Embryonic facial prominence (tissue), 1 donor: ENCODE data around the gene FOXA3.

Experiments used
- DNase-seq: peaks from one replicate; pipeline ENCODE4 v3.0.0-alpha.2; 2016; ENCODE audit errors: extremely low spot score

The FOXA3 gene

DNA sequence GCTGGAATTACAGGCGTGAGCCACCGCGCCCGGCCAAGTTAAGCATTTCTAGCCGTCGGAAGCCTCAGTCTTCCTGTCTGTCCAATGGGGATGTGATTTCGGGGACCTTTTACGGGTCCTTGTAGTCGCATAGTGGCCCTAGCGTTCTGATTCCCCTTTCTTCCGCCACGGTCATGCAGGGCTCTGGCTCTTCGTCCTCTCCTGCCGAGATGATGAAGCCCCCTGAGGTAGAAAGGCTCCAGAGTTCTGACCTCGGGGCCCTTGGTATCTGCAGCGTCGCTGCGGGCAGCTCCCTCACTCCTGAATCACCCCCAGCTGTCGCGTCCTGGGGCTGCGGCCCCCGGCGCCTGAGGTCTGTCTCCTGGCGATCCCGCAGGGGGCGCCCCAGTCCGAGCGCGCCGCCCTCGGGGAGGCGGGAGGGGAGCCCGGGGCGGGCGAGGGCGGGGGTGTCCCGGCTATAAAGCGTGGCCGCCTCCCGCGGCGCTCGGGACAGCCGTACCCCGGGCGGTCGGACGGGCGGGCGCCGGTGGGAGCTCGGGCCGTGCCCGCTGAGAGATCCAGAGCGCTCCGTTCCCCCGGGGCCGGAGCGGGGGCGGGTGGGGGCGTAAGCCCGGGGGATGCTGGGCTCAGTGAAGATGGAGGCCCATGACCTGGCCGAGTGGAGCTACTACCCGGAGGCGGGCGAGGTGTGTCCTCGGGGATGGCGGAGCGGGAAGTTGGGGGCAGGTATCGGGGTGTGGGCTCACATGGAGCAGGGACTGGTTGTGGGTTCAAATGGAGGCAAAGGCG is at the start of gene FOXA3:
FOXA3 (plus strand) TSS at position 487 of the 789 bp plus-strand sequence; CDS start at position 618, 131 bp downstream.
- no peak for DNase-seq

DNA sequence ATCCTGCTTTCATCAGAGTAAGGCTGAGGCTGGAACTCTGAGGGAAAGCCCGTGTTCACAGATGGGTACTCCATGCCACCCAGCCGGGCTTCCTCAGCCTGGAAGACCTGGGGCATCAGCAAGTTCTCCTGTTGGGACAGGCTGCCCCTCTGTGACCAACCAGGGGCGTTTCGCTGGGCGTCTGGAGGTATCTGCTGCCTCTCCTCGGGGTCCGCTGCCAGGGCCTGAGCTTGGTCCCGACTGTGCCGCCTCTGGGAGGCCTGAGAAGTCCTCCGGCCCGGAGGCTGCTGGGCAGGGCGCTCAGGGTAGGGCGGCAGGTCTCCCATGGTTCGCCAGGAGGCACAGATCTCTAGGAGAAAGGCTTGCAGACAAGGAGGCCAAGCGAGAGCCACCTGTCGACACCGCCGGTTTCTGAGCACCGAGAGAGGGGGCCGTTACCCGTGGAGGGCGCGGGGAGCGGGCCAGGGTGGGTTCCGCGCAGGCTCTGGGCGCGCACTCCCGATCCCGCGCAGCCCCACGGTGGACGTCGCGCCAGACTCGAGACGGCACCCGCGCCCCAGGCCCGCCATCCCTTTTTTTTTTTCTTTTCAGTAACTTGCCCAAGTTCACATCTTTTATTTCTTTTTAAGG is 49.2 kb upstream of the FOXA3 start, which contains the start of gene RSPH6A:
RSPH6A (minus strand) TSS at position 458 of the 630 bp plus-strand sequence; CDS start at position 326, 132 bp downstream.
- DNase-seq, result no peak

DNA sequence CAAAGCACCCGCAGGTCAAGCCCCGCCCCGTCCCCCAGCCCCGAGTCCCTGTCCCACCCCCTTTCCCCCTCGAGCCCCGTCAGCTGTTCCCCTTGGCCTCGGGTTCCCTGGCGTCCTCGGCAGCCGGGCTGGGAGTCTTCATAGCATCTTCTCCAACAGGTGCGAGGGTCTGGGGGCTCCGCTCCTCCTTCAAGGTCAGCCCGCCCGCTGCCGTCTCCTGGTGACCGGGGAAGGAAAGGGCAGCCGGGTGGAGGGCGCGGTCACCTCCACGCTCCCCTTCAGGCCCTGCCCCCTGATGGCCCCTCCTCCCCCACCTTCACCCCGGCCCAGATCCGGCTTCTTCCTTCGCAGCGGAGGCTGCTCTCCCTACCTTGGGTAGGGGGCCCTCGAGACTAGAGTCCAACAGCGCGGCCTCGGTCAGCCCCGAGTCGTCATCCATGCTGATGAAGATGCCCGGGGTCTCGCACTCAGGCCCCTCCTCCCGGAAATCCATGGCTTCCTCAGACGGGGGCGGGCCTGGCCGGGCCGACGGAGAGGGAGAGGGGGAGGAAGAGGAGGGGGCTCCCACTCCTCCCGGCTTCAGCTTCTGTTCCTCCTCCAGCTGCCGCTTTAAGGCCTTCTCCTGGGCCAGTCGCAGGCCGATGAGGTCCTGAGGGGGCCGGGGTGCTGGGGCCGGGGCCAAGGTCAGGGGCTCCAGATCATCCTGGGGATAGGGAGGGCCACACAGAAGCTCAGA is 48.5 kb upstream of the FOXA3 start:
- peak; percentile 30 for DNase-seq

DNA sequence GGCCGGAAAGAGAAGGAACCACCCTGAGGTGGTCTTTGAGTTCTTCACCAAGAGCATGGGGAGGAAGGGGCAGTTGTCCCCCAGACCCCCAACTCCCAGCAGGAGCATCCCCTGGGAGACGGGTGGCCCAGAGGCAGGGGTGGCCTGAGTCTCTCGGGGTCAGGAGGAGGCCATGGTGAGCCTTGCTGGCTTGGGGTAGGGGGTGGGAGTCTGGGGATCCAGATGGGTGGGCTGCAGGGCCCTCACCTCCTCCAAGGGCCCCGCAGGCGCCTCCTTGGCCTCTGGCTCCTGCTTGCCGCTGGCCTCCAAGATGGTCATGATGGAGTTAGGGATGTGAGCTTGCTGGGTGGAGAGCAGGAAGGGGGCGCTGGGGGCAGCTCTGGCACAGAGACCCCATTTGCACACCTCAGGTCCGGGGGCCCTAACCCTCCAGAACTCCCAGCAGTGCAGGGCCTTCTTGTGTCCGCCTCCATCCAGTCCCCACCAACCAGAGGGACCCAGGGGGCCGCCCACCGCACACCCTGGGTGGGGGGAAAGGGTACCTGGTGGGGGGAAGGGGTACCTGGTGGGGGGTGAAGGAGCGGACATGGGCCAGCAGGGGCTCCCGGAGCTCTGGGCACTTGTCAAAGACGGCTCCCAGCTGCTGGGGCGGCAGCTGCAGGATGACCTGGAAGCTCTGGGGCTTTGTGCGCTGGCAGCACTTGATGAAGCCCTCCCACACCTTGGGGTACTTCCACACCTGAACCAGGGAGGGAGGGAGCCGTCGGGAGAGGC is 47.7 kb upstream of the FOXA3 start:
- no peak for DNase-seq

DNA sequence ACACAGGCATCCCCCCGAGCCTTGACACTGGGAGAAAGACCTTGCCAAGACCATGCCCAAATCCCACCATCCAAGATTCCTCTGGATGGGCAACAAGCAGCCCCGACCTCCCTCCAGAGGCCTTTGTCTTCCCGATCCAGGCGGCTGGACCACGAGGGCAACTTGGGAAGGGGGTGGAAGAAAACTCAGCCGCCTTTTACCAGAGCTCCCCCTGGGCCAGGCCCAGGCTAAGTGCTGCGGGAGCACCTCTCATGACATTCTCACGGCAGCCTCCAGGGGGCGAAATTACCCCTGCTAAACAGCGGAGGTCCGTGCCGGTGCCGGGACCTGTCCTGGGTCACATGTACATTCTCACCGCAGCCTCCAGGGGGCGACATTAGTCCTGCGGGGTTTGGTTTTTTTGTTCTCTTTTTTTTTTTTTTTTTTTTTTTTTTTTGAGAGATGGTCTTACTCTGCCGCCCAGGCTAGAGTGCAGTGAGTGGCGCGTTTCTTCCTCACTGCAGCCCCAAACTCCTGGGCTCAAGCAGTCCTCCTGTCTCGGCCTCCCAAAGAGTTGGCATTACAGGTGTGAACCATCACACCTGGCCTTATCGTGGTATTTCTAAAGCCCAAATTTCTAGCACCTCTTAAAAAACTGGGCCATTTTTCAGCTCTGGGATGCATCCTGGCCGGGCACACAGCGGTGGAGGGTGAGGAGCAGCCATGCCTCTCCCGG is 47.0 kb upstream of the FOXA3 start:
- peak; percentile 61 for DNase-seq

DNA sequence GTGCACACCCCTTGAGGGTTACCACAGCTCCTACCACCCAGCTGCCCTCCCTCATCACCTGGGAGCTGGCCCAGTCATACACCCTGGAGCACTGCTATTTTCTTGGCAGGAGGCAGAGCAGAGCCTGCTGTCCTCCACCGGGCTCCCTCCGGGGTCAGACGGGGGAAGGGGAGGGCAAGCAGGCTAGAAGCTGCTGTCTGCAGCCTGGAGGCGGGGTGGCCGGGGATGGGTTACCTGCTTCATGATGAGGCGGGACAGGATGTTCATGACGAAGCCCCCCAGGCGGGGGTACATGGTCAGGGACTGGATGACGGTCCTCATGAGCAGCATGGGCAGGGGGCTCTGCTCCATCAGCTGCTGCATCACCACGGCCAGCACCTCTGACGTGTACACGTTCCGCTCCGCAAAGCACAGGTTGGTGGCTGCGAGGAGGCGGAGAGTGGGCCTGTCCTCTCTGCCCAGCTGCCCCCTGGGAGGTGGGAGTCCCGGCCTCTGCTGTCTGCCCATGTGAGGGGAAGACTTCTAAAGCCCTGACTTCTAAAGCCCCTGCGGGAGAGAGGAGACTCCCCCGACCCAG is 46.3 kb upstream of the FOXA3 start:
- no peak for DNase-seq

DNA sequence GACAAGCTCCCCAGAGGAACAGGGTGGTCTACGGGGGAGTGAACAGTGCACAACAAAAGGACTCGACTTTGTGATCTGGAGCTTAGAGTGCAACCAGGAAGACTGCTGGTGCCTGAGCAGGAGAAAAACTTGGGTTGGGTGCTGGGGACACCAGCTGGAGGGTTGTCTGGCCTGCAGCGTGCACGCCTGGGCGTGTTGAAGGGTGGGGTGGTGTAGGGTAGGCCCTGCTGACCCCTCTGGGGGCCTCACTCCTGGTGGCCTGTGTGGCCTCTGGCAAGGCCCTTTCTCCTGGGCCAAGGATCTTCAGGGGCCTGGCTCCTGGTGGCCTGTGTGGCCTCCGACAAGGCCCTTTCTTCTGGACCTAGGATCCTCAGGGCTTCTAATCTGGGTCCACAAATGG is 44.4 kb upstream of the FOXA3 start:
- DNase-seq, result no peak

DNA sequence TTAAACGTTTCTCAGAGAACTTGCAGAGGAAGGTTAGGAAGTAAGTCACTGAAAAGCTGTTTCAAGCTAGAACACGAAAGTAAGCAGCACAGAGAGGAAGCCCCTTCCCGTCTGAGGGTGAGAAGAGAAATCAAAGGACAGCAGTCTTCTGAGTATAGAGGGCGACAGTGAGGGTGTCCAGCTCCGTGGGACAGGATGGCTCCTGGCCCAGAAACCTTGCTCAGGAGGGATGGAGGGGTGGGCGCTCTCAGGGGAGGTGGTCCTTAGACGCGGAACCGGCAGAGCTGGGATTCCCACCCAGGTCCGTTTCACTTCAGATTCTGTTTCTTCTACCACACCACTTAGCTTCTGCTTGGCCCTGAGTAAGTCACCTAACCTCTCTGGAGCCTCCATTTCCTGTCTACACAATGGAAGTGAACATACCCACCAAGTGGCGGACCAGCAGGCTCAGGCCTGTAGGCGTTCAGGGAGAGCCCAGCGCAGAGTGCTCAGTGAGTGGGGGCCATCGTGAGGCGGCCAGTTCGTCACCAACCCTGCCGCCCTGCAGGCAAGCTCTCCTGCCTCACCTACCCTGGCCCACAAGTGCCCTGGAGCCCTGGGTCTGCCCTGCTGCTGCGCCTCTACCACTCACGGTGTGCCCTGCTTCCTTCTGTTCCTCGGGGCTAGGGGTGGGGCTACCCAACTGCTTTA is 43.6 kb upstream of the FOXA3 start:
- DNase-seq, result no peak

DNA sequence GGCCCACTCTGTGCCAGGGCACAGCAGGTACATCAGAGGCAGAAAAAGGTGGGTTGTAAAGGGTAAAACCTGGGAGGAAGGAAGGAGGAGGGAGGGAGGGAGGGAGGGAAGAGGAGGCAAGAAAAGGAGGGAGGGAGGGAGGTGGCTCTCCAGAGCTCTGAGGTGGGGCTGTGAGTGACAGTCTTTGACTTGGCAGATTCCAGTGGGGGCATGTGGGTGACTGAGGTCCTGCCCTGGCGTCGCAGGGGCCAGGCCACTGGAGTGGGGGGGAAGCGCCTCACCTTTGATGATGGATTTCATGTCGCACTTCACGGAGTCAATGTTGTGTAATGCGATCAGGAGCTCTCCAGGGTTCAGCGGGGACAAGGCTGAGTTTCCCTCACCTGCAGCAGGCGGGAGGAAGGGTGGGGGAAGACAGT is 43.0 kb upstream of the FOXA3 start:
- DNase-seq, result no peak

DNA sequence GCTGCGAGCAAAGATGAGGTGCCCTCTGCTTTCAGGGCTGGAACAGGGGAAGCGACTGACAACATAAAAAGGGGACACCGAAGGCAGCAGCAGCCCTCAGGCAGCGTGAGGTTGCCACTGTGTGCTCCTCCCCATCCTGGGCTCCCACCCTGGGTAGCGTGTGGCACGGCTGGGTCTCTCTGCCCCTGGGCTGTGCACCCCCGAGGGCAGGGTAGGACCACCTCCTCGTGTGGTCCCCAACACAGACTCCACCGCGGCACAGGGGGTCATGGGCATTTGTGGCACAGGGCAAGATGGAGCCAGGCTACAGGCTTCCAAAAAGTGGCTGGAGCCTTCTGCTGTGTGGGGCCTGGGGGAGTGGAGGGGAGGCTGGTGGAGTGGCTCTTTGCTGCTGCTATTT is 42.6 kb upstream of the FOXA3 start:
- DNase-seq, result no peak

DNA sequence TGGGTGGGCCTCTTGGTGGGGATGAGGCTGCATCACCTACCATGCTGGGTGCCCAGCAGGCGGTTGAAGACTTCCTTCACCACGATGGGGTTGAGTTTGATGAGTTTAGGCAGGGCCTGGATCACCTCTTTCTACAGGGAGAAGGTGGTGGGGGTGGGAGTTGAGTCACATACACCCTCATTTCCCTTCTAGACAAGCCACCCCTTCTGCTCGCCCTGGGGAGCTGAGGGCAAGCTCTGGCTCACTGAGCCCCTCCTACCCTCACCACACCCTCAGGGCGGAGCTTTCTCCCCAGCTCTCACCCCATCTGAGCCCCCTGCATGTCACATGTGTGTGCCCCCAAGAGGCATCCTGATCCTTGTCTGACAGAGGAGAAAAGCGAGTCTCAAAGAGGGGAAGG is 41.4 kb upstream of the FOXA3 start:
- DNase-seq, result no peak

DNA sequence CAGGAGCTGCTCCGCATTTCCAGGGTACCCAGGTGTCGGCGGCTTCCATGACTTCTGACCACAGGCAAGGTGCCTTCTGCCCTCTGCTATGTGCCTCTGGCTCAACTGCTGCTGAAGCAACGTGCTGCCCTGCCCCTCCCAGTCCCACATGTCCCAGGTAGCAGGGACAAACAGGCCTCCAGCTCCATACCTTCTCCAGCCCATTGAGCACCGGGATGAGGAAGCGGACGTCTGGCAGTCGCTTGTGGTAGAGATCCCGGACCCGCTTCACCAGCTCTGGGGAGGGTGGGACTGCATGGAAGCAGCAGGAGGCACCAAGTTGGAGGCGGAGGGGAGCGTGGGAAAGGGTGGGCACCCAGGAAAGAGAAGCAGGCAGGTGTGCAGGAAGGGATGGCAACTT is 40.9 kb upstream of the FOXA3 start:
- no peak for DNase-seq

DNA sequence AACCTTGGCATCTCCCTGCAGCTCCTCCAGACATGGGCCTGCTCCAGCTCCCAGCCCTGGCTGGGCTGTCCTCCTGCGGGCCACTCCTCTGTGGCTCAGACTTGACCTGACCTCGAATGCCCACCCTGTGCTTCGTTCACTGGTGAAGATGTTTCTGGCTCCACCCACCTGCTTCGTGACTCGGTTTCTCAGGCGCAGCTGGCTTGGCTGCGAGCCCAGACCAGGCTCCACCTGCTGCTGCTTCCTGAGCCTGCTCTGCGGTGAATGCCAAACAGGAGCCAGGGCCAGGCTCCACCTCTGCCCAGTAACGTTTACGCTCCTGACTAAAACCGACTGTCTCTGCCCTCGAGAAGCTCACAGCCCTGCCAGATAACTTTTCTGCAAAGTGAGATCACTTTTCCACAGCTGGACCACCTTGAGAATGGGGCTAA is 40.1 kb upstream of the FOXA3 start:
- no peak for DNase-seq

DNA sequence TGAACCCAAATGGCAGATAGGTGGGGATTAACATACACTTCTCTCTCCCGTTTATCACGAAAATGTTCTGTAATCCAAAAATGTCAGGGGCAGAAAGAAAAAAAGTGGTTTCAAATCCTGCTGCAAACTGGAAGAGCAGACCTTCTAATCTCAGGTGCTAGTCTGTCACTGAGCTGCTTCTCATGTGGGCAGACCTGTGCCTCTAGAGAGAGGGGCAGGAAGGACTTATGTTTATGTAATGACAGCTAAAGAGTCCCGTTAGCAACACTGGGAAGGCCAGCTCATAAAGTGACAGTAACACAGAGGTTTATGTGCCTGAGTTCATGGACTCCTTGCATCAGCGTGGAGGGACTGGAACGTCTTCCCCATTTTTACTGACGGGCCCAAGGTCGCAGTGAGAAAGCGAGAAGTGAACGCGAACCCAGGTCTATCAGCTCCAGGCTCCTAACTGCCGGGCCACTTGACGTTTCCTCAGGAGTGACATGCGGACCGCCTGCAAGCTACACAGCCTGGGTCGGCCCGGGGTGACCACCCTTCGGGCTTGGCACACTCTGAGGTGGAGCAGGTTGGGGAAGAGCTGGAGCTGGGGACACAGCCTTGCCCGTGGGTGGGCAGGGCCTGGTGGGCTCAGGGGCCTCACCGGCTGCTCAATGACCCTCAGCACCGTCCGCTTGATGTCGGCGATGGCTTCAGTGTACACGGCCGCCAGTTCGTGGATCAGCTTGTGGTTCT is 39.4 kb upstream of the FOXA3 start:
- no peak for DNase-seq

DNA sequence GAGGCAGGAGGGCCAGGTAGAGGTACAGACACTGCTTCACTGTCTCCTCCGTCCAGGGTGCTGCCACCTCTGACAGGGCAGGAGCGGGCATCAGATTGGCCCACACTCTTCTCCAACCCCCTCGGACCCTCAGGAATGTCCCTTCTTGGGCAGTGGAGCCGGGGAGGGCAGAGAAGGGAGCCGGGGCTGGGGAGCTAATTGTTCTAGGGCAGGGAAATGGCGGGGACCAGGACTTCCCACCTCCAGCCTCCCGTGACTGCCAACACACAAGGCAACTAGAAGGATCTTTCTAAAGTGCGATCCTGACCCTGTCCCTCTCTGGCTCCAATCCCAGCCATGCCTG is 38.9 kb upstream of the FOXA3 start:
- no peak for DNase-seq

DNA sequence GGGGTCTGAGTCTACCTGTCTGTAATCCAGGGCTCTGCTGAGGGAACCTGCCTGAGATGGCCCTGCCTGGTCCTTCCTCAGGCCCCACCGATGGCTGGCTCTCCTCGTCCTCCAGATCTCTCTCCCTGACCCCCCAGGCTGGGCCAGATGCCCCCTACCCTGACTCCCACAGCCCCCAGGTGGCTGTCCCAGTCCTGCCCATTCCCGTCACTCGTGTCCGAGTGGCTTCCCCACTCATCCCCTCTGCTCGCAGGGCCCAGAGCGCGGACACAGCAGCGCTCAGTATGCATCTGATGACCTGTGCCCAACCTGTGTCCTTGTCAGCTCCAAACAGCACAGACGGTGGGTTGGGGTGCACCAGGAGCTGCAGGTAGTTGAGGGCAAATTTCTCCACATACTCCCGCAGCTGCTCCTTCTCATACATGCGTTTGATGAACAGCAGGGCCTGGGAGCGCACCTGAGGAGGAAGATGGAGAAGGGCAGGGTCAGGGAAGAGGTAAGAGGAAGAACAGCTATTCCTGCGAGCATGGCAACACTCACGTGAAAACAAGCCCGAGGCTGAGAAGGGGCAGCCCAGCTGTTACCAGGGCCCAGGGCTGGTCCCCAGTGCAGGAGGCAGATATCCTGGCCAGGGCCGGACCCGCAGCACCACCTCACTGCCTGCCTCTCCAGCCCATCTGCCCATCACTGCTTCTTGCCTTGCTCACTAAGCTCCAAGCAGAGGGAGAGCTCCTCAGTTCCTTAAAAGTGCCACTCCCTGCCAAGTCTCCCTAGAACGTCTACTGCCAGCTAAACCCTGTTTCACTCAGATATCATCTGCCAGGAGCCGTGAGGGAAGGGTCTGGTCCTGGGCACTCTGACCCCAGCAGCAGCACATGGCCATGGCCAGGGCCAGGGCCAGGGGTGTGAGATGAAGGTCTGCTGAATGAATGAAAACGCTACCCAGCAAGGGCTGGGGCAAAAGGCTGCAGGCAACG is 37.9 kb upstream of the FOXA3 start:
- no peak for DNase-seq

DNA sequence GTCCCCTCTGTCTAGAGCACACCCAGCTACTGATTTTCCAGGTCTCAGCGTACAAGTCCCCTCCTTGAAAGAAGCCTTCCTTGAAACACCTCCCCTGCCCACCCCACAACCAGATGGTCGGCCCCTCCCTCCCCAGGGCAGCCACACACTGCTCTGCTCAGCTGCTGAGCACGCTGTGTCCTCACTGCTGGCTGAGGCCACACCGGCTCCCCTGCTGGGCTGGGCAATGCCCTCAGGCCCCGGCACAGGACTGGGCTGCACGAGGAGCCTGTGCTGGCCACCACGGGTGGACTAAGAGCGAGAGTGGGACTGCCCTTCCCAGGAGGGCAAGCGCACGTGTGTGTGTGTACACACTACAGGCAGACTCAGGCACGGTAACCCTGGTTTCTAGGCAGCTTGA is 37.2 kb upstream of the FOXA3 start:
- DNase-seq, result no peak

DNA sequence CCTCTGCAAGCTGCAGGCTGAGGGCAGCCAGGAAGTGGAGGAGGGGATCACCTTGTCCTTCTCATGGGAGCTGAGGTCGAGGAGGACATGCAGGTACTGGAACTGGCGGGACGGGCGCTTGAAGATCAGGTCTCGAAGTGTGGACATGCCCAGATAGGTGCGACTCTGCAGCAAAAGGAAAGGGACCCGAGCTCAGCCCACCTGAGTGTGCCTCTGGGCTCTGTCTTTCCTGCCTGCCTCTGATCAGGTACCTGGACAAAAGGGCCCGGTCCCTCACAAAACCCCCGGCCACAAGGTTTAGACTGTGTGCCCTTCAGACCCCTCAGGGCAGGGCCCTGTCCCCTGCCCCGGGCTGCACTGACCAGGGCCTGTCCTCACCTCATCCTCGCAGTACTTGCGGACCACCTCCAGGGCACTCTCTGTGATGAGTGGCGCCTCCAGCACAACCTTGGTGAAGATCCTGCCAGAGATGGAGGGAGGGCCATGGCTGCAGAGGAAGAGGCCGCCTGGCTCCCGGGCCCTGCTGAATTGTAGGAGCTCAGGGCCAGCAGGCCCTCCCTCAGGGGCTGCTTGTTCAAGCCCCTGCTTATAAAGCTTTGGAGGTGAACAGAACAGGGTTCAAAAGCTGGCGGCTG is 36.5 kb upstream of the FOXA3 start:
- no peak for DNase-seq
